GM19468 (cell line): ENCODE results near the gene IGSF1.

Experiments
- ATAC-seq: cut with Tn5 transposase; IDR thresholded peaks from one replicate; pipeline ENCODE4 v1.9.1; 2021; ENCODE audit warnings: mild to moderate bottlenecking, moderate library complexity, moderate number of reproducible peaks; ENCODE audit not compliant: unreplicated experiment; ENCODE audit errors: extremely low read depth

IGSF1 gene

GRCh38 chrX:131288738-131289511 lies at the start of gene IGSF1:
IGSF1 (minus strand) TSS chrX:131289306; CDS start chrX:131286674, 2,632 bp downstream.
- no peak for ATAC-seq

GRCh38 chrX:131332331-131332730 lies 43.2 kb upstream of the IGSF1 start:
- no peak for ATAC-seq

GRCh38 chrX:131331152-131331551 lies 42.0 kb upstream of the IGSF1 start:
- no peak for ATAC-seq

- no peak for ATAC-seq
Measured at GRCh38 chrX:131330735-131331134, 41.6 kb upstream of the IGSF1 start.

- no peak for ATAC-seq
Measured at GRCh38 chrX:131322651-131323050, 33.5 kb upstream of the IGSF1 start.

GRCh38 chrX:131317326-131317725 lies 28.2 kb upstream of the IGSF1 start:
- ATAC-seq = no peak

- ATAC-seq = no peak
Measured at GRCh38 chrX:131316260-131316659, 27.2 kb upstream of the IGSF1 start.

- ATAC-seq = peak; percentile 35
Measured at GRCh38 chrX:131308980-131309379, 19.9 kb upstream of the IGSF1 start.

- ATAC-seq = no peak
Measured at GRCh38 chrX:131306601-131307000, 17.5 kb upstream of the IGSF1 start.

- no peak for ATAC-seq
Measured at GRCh38 chrX:131305926-131306325, 16.8 kb upstream of the IGSF1 start.

GRCh38 chrX:131302701-131303100 lies 13.6 kb upstream of the IGSF1 start:
- no peak for ATAC-seq

GRCh38 chrX:131301155-131301554 lies 12.0 kb upstream of the IGSF1 start:
- no peak for ATAC-seq

- no peak for ATAC-seq
Measured at GRCh38 chrX:131298846-131299245, 9.7 kb upstream of the IGSF1 start.

- ATAC-seq = no peak
Measured at GRCh38 chrX:131298036-131298435, 8.9 kb upstream of the IGSF1 start.

GRCh38 chrX:131289527-131289926 lies 421 bp upstream of the IGSF1 start:
- ATAC-seq = no peak

GRCh38 chrX:131288188-131288587 lies 918 bp downstream of the IGSF1 start:
- no peak for ATAC-seq

- ATAC-seq = no peak
Measured at GRCh38 chrX:131287560-131288179, 1.4 kb downstream of the IGSF1 start.

- ATAC-seq = no peak
Measured at GRCh38 chrX:131279617-131280016, 9.5 kb downstream of the IGSF1 start.

- ATAC-seq = no peak
Measured at GRCh38 chrX:131279197-131279596, 9.9 kb downstream of the IGSF1 start.

- ATAC-seq = no peak
Measured at GRCh38 chrX:131277543-131278136, 11.5 kb downstream of the IGSF1 start.

GRCh38 chrX:131273011-131273410 lies 16.1 kb downstream of the IGSF1 start:
- no peak for ATAC-seq
